Uterus (tissue), 4 donors: ENCODE results near the gene TNNI3K. TPM values are rescaled to one million over a fixed set of nuclear protein-coding genes. Genes with fewer than 3 reads are reported as not detected.

Source experiments
- DNase-seq, 2 donors: peaks; one replicate each; pipeline ENCODE4 v3.0.0-alpha.2; 2019 to 2020
- H3K27ac ChIP-seq, 2 donors: fragments of 200-600 bp; sonication (generic); 1 replicate in 1 of 2; 2 replicates in 1 of 2; pipeline ENCODE4 v1.5.1; 2016 to 2018
- H3K27me3 ChIP-seq, 2 donors: fragments of 200-600 bp; sonication (generic); one replicate each; pipeline ENCODE4 v1.5.1; 2018 to 2019; ENCODE audit warnings: control low read depth in 1 of 2
- H3K36me3 ChIP-seq, 2 donors: fragments of 200-600 bp; sonication (generic); one replicate each; pipeline ENCODE4 v1.5.1; 2019; ENCODE audit warnings: control low read depth in 1 of 2
- H3K4me1 ChIP-seq, 2 donors: fragments of 200-600 bp; sonication (generic); one replicate each; pipeline ENCODE4 v1.5.1; 2018 to 2019; ENCODE audit warnings: control low read depth in 1 of 2
- H3K4me3 ChIP-seq, 2 donors: fragments of 200-600 bp; sonication (generic); 1 replicate in 1 of 2; 2 replicates in 1 of 2; pipeline ENCODE4 v1.5.1; 2018 to 2019; ENCODE audit warnings: mild to moderate bottlenecking in 1 of 2
- H3K9me3 ChIP-seq, 2 donors: fragments of 200-600 bp; sonication (generic); one replicate each; pipeline ENCODE4 v1.5.1; 2019; ENCODE audit warnings: control low read depth in 1 of 2
- POLR2A ChIP-seq, 2 donors: fragments of 450-650 bp; IDR thresholded peaks; one replicate each; pipeline ENCODE4 v1.6.1; 2016; ENCODE audit warnings: antibody characterized with exemption in 2 of 2, mild to moderate bottlenecking in 1 of 2, moderate library complexity in 1 of 2
- intact Hi-C: fragments of 100-400 bp; cut with DNase I; formaldehyde crosslinking; loops from one replicate; pipeline ENCODE4 v1.15.1; 2023; ENCODE audit warnings: low total_unique reads
- total RNA-seq, 4 donors: library from RNA; depleted of rRNA in 3 of 4; stranded (reverse); fragments of >200 nt in 3 of 4; gene quantifications; one replicate each; pipeline versions ENCODE4 v1.1.0 to v1.2.4, GENCODE V29; 2014 to 2023
- TF ChIP-seq, protein P1 (sequence below), 4 experiments: fragments of 200-600 bp in 2 of 4; fragments of 450-650 bp in 2 of 4; sonication (generic) in 2 of 4; IDR thresholded peaks; one replicate each; pipeline ENCODE4 v1.5.1; 2016 to 2019; ENCODE audit warnings: antibody characterized with exemption in 4 of 4, mild to moderate bottlenecking in 2 of 4, moderate library complexity in 1 of 4
- donor health status: DM: yes; HTN: yes; CAD: no.

TNNI3K gene
- total RNA-seq, result 1 to 10 TPM in 2 of 4 donors, under 1 TPM in 1, not detected in 1; 0.26 to 5.3 (median 1.5) TPM

DNA sequence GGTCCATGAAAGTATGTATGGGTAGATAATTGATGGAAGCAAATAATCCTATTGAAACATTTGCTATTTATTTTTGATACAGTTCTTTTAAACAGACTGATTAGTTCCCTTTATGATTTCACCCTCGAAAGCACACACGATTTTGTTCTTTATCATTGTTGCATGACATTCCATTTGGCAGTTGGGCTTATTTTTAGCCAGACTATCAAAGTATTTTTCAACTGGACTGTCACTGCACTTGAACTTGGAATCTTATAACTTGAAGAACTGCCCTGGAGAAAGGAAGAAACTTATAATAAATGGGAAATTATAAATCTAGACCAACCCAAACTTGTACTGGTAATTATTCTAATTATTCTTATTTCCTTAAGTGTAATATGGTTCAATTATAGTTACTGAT is at the start of gene TNNI3K:
TSS of gene TNNI3K (plus strand) at position 235 of the 400 bp plus-strand sequence. CDS start at position 300, 65 bp downstream.
- Histone ChIP-seq H3K4me3 (no peak within 1 kb of the TSS), H3K27ac (no peak within 1 kb of the TSS), H3K36me3 (no peaks in the 10 kb centered on the region), H3K4me1 (no peaks in the 10 kb centered on the region), H3K9me3 (no peaks in the 10 kb centered on the region), H3K27me3 (no peaks in the 10 kb centered on the region)
- no peak for TF ChIP-seq POLR2A (IDR thresholded peaks at IDR 0.05)
- TF ChIP-seq, protein P1, sequence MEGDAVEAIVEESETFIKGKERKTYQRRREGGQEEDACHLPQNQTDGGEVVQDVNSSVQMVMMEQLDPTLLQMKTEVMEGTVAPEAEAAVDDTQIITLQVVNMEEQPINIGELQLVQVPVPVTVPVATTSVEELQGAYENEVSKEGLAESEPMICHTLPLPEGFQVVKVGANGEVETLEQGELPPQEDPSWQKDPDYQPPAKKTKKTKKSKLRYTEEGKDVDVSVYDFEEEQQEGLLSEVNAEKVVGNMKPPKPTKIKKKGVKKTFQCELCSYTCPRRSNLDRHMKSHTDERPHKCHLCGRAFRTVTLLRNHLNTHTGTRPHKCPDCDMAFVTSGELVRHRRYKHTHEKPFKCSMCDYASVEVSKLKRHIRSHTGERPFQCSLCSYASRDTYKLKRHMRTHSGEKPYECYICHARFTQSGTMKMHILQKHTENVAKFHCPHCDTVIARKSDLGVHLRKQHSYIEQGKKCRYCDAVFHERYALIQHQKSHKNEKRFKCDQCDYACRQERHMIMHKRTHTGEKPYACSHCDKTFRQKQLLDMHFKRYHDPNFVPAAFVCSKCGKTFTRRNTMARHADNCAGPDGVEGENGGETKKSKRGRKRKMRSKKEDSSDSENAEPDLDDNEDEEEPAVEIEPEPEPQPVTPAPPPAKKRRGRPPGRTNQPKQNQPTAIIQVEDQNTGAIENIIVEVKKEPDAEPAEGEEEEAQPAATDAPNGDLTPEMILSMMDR (IDR thresholded peaks at IDR 0.05), result no peak
- no peak for DNase-seq
- intact Hi-C loops, result no loop called here

DNA sequence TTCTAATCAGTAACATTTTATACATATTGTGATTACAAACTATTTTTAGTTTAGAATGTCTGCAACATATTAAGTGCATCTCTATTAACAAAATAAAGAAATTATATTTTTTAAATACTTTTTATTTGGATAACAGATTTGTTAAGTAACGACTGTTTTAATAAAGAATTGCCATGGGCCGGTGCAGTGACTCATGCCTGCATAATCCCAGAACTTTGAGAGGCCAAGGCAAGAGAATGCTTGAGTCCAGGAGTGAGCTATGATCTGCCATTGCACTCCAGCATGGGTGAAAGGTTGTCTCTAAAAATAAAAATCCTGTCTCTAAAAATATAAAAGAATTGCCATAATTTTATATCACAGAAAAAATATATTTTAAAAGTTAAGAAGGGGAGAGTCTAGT is 41.3 kb upstream of the TNNI3K start:
- no peak for DNase-seq
- Histone ChIP-seq H3K36me3 (peaks cover 0 to 4% of the 10 kb centered on the region in 2 donors), H3K27ac (no peak overlapping the region), H3K4me1 (no peaks in the 10 kb centered on the region), H3K4me3 (no peak overlapping the region), H3K9me3 (no peaks in the 10 kb centered on the region), H3K27me3 (no peaks in the 10 kb centered on the region)
- TF ChIP-seq POLR2A (IDR thresholded peaks at IDR 0.05), result no peak
- TF ChIP-seq, protein P1 (IDR thresholded peaks at IDR 0.05), result no peak
- intact Hi-C loops, result no loop called here

DNA sequence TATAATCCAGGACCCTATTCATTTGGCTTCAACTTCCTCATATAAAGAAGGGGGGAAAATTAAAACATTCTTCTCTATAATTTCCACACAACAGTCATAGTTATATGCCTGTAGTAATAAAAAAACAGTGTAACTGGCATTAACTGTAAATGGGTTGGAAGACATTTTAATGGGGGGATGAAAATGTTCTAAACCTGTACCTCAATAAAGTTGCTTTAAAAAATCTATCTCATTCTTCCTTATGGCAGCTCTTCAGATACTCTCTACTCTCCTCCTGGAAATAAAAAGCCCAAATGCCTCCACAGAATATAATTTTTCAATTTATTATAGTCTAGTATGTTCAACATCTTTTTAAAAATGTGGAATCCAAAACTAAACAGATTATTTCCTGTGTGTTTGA is 39.8 kb upstream of the TNNI3K start:
- no peak for DNase-seq
- peaks cover 0 to 4% of the 10 kb centered on the region in 2 donors for H3K36me3 ChIP-seq
- peaks cover 0 to 4% of the 10 kb centered on the region in 2 donors for H3K4me1 ChIP-seq
- H3K27me3 ChIP-seq, result no peaks in the 10 kb centered on the region
- H3K4me3 ChIP-seq, result no peak overlapping the region
- TF ChIP-seq, protein P1 (IDR thresholded peaks at IDR 0.05), result no peak
- TF ChIP-seq POLR2A (IDR thresholded peaks at IDR 0.05), result no peak
- no peak overlapping the region for H3K27ac ChIP-seq
- intact Hi-C loops, result no loop called here
- no peaks in the 10 kb centered on the region for H3K9me3 ChIP-seq

DNA sequence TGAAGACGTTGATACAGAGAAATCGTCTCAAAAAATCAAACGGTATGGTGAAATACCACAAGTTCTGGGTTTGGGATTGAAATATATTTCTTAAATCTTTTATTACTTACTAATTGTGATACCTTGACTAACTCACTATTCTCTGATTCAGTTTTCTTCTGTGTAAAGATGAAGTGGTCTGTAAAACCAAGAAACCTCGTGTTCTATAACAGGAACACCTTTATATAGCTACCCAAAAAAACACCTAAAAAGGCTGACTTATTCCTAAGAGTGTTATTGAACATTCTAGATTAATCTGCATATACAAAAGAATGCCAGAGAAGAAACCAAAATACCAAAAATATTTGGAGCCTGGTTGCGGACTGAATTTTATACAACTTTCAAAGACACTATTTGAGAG is 37.9 kb upstream of the TNNI3K start:
- no peaks in the 10 kb centered on the region for H3K27me3 ChIP-seq
- intact Hi-C loops, result no loop called here
- H3K36me3 ChIP-seq, result peaks cover 0 to 4% of the 10 kb centered on the region in 2 donors
- H3K4me1 ChIP-seq, result peaks cover 0 to 4% of the 10 kb centered on the region in 2 donors
- no peaks in the 10 kb centered on the region for H3K9me3 ChIP-seq
- DNase-seq, result no peak
- H3K4me3 ChIP-seq, result peak overlapping the region; percentile 76
- H3K27ac ChIP-seq, result peak overlapping the region in 1 of 2 donors; percentile 83
- TF ChIP-seq, protein P1 (IDR thresholded peaks at IDR 0.05), result no peak
- TF ChIP-seq POLR2A (IDR thresholded peaks at IDR 0.05), result no peak

GRCh38 chr1:74197657-74198552 is 37.3 kb upstream of the TNNI3K start, which contains the start of the genes FPGT and LRRIQ3:
TSS of gene FPGT (plus strand) at chr1:74198242. CDS start at chr1:74198279, 37 bp downstream.
TSS of gene LRRIQ3 (minus strand) at chr1:74198176. CDS start at chr1:74183684, 14,492 bp downstream.
- intact Hi-C loops, result no loop called here
- TF ChIP-seq POLR2A (IDR thresholded peaks at IDR 0.05), result peak; percentile 35 to 74
- TF ChIP-seq, protein P1 (IDR thresholded peaks at IDR 0.05), result no peak
- Histone ChIP-seq H3K4me3 (peak within 1 kb of the TSS; percentile 76), H3K27me3 (no peaks in the 10 kb centered on the region), H3K9me3 (no peaks in the 10 kb centered on the region), H3K4me1 (peaks cover 0 to 4% of the 10 kb centered on the region in 2 donors), H3K36me3 (peaks cover 0 to 4% of the 10 kb centered on the region in 2 donors), H3K27ac (peak within 1 kb of the TSS; percentile 73 to 83)
- peak; percentile 91 to 97 for DNase-seq
